ENCODE data around the gene DISP1. TPM values are rescaled to one million over a fixed set of nuclear protein-coding genes. Genes with fewer than 3 reads are reported as not detected.

DISP1 gene
- total RNA-seq, 2 donors from 2014 or later, result 5.6 to 7.0 TPM

GRCh38 chr1:222811671-222812070, 3.2 kb upstream of the DISP1 start:
- DNase-seq (ENCODE audit: low spot score), result no peak
- TF ChIP-seq, protein P1, sequence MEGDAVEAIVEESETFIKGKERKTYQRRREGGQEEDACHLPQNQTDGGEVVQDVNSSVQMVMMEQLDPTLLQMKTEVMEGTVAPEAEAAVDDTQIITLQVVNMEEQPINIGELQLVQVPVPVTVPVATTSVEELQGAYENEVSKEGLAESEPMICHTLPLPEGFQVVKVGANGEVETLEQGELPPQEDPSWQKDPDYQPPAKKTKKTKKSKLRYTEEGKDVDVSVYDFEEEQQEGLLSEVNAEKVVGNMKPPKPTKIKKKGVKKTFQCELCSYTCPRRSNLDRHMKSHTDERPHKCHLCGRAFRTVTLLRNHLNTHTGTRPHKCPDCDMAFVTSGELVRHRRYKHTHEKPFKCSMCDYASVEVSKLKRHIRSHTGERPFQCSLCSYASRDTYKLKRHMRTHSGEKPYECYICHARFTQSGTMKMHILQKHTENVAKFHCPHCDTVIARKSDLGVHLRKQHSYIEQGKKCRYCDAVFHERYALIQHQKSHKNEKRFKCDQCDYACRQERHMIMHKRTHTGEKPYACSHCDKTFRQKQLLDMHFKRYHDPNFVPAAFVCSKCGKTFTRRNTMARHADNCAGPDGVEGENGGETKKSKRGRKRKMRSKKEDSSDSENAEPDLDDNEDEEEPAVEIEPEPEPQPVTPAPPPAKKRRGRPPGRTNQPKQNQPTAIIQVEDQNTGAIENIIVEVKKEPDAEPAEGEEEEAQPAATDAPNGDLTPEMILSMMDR (IDR thresholded peaks at IDR 0.05), result no peak
- H3K27ac ChIP-seq, result no peak overlapping the region
- no peak for ATAC-seq (ENCODE audit: insufficient number of reproducible peaks, low FRiP score, low read depth)
- H3K4me3 ChIP-seq, result no peak overlapping the region
- no peaks in the 10 kb centered on the region for H3K27me3 ChIP-seq (replicated peaks; ENCODE audit: insufficient read depth)
- H3K9me3 ChIP-seq, result no peaks in the 10 kb centered on the region
- H3K36me3 ChIP-seq, result no peaks in the 10 kb centered on the region
- peaks cover 7 to 13% of the 10 kb centered on the region in 2 donors for H3K4me1 ChIP-seq (ENCODE audit: control insufficient read depth in 1 of 2, low read depth in 2 of 2)

GRCh38 chr1:222813866-222814535, 838 bp upstream of the DISP1 start:
- no peaks in the 10 kb centered on the region for H3K9me3 ChIP-seq
- H3K27ac ChIP-seq, result peak overlapping the region; percentile 94
- no peak for ATAC-seq (ENCODE audit: insufficient number of reproducible peaks, low FRiP score, low read depth)
- DNase-seq (ENCODE audit: low spot score), result no peak
- TF ChIP-seq, protein P1 (IDR thresholded peaks at IDR 0.05), result no peak
- no peaks in the 10 kb centered on the region for H3K27me3 ChIP-seq (replicated peaks; ENCODE audit: insufficient read depth)
- no peaks in the 10 kb centered on the region for H3K36me3 ChIP-seq
- H3K4me1 ChIP-seq (ENCODE audit: control insufficient read depth in 1 of 2, low read depth in 2 of 2), result peaks cover 18 to 35% of the 10 kb centered on the region in 2 donors
- peak overlapping the region; percentile 88 for H3K4me3 ChIP-seq

GRCh38 chr1:222815440-222815765, 564 bp downstream of the DISP1 start:
- Histone ChIP-seq H3K4me3 (peak overlapping the region; percentile 88), H3K4me1 (ENCODE audit: control insufficient read depth in 1 of 2, low read depth in 2 of 2) (peaks cover 21 to 38% of the 10 kb centered on the region in 2 donors), H3K36me3 (no peaks in the 10 kb centered on the region), H3K9me3 (no peaks in the 10 kb centered on the region), H3K27me3 (replicated peaks; ENCODE audit: insufficient read depth) (no peaks in the 10 kb centered on the region), H3K27ac (peak overlapping the region; percentile 94)
- DNase-seq (ENCODE audit: low spot score), result no peak
- no peak for ATAC-seq (ENCODE audit: insufficient number of reproducible peaks, low FRiP score, low read depth)
- TF ChIP-seq, protein P1 (IDR thresholded peaks at IDR 0.05), result no peak

DNA sequence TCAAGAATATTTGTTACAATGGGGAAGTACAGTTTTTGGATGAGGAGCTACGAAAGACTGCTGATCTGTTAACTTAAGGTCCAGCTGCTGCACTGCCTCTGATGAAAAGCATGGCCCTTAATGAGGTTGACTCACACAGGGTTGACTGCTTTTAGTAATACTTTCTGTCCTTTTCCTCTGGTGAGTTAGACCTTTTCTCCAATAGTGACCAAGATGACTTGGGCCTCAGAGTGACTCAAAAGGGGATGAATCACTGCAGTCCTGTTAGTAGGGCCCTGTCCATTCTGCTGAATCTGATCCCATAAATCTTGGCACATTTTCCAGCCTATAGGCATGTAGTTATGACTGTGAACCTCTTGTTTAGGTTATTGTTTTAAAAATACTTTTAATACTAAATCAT, 2.7 kb downstream of the DISP1 start:
- H3K27ac ChIP-seq, result peak overlapping the region; percentile 40 to 57
- no peak overlapping the region for H3K4me3 ChIP-seq
- DNase-seq (ENCODE audit: low spot score) (peak; percentile 16), ATAC-seq (ENCODE audit: insufficient number of reproducible peaks, low FRiP score, low read depth) (peak; percentile 82)
- H3K27me3 ChIP-seq (replicated peaks; ENCODE audit: insufficient read depth), result no peaks in the 10 kb centered on the region
- TF ChIP-seq, protein P1 (IDR thresholded peaks at IDR 0.05), result no peak
- H3K9me3 ChIP-seq, result no peaks in the 10 kb centered on the region
- H3K36me3 ChIP-seq, result no peaks in the 10 kb centered on the region
- H3K4me1 ChIP-seq (ENCODE audit: control insufficient read depth in 1 of 2, low read depth in 2 of 2), result peaks cover 23 to 40% of the 10 kb centered on the region in 2 donors

GRCh38 chr1:222818171-222818570, 3.3 kb downstream of the DISP1 start:
- H3K4me1 ChIP-seq (ENCODE audit: control insufficient read depth in 1 of 2, low read depth in 2 of 2), result peaks cover 23 to 40% of the 10 kb centered on the region in 2 donors
- H3K9me3 ChIP-seq, result no peaks in the 10 kb centered on the region
- TF ChIP-seq, protein P1 (IDR thresholded peaks at IDR 0.05), result no peak
- DNase-seq (ENCODE audit: low spot score), result no peak
- peak overlapping the region; percentile 40 to 57 for H3K27ac ChIP-seq
- no peaks in the 10 kb centered on the region for H3K27me3 ChIP-seq (replicated peaks; ENCODE audit: insufficient read depth)
- no peaks in the 10 kb centered on the region for H3K36me3 ChIP-seq
- H3K4me3 ChIP-seq, result no peak overlapping the region
- no peak for ATAC-seq (ENCODE audit: insufficient number of reproducible peaks, low FRiP score, low read depth)

Data from thoracic aorta (tissue), 2 donors.